Stimulated activated naive B cell treated with anti-CD40 and anti-IgM and Interleukin-4, amounts not matched to agents 10 μg/mL and 1 μg/mL and 100 μg/mL, for 72 hours (primary cell): ENCODE data around the gene AGPAT4.

Source experiments
- ATAC-seq, 2 donors: fragments of 150-1000 bp; cut with Tn5 transposase; replicated peaks; 2 replicates each; pipeline ENCODE4 v1.10.0; 2021; ENCODE audit warnings: moderate library complexity in 1 of 2
- DNase-seq: peaks from one replicate; pipeline ENCODE4 v3.0.0; 2021
- H3K27ac Mint-ChIP-seq: one replicate; pipeline ENCODE4 v1.8.0; 2022; ENCODE audit warnings: mild to moderate bottlenecking, mixed read lengths
- H3K27me3 Mint-ChIP-seq, 2 donors: one replicate each; pipeline ENCODE4 v1.8.0; 2022; ENCODE audit warnings: mixed read lengths in 2 of 2
- H3K36me3 Mint-ChIP-seq, 2 donors: one replicate each; pipeline ENCODE4 v1.8.0; 2022; ENCODE audit warnings: mixed read lengths in 2 of 2, mild to moderate bottlenecking in 1 of 2
- H3K4me1 Mint-ChIP-seq, 2 donors: one replicate each; pipeline ENCODE4 v1.8.0; 2022; ENCODE audit warnings: mixed read lengths in 2 of 2, mild to moderate bottlenecking in 1 of 2
- H3K4me3 Mint-ChIP-seq, 2 donors: one replicate each; pipeline ENCODE4 v1.8.0; 2022; ENCODE audit warnings: mild to moderate bottlenecking in 2 of 2, mixed read lengths in 2 of 2, moderate library complexity in 1 of 2
- H3K9me3 Mint-ChIP-seq, 2 donors: one replicate each; pipeline ENCODE4 v1.8.0; 2022; ENCODE audit warnings: mixed read lengths in 2 of 2, mild to moderate bottlenecking in 1 of 2

The AGPAT4 gene

DNA sequence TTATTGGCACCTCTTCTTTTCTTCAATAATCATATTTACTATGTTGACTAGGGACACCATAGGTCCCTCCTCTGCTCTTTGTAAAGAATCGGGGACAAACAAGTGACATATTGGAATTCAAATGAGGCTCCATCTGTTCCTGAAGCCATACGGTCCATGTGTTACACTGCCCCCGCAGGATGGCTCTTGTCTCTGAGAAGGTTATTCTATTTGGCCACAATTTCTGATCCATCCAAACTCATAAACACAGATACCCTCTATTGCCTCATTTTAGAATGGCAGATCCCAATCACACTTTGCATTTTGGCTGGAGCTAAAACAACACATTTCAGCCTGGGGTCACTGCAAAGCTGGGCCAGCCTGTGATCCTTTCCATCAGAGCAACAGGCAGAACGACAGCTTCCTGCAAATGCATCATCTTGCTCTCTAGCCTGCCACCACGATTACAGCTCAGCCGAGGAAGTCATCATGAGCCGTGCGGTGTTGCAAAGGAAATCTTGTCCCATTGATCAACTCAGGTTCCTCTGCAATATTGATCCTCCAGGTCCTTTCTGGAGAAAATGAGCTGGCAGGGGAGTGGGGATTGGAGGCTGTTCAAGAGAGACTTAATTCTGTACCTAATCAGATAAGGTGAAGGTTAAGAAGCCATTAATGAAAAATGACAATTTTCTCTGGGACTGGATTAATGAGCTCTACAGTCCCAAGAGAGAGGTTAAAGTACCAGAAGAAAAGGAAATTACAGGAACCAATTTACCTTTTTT lies 73.1 kb downstream of the AGPAT4 start:
- ATAC-seq (peak; percentile 33 to 48), DNase-seq (no peak)
- peaks cover 5 to 8% of the 10 kb centered on the region in 2 donors for H3K9me3 Mint-ChIP-seq
- H3K27ac Mint-ChIP-seq, result no peak overlapping the region
- H3K4me3 Mint-ChIP-seq, result peak overlapping the region in 1 of 2 donors; percentile 11
- peaks cover 7% of the 10 kb centered on the region in 2 donors for H3K36me3 Mint-ChIP-seq
- H3K27me3 Mint-ChIP-seq, result no peaks in the 10 kb centered on the region
- peaks cover 21 to 38% of the 10 kb centered on the region in 2 donors for H3K4me1 Mint-ChIP-seq

DNA sequence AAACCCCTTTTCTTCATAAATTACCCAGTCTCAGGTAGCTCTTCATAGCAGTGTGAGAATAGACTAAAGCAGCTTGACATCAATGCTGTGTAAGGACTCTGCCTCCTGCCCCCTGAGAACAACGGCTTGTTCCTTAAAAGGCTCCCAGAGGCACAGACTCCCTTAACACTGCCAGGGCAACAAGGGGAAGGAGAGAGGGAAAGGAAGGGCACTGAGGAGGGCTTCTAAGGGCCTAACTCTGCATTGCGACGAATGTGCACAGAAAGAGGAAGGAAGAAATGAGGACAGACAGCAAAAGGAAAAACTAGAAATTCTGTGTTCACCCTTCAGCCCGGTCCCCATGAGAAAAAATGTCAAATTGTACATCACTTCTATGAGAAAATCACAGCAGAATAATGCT lies 74.0 kb downstream of the AGPAT4 start:
- Mint-ChIP-seq H3K4me1 (peaks cover 21 to 38% of the 10 kb centered on the region in 2 donors), H3K36me3 (peaks cover 3 to 7% of the 10 kb centered on the region in 2 donors), H3K4me3 (no peak overlapping the region), H3K27me3 (no peaks in the 10 kb centered on the region), H3K27ac (peak overlapping the region; percentile 2), H3K9me3 (peaks cover 0 to 8% of the 10 kb centered on the region in 2 donors)
- no peak for DNase-seq
- ATAC-seq, result peak in 1 of 2 donors; percentile 18

DNA sequence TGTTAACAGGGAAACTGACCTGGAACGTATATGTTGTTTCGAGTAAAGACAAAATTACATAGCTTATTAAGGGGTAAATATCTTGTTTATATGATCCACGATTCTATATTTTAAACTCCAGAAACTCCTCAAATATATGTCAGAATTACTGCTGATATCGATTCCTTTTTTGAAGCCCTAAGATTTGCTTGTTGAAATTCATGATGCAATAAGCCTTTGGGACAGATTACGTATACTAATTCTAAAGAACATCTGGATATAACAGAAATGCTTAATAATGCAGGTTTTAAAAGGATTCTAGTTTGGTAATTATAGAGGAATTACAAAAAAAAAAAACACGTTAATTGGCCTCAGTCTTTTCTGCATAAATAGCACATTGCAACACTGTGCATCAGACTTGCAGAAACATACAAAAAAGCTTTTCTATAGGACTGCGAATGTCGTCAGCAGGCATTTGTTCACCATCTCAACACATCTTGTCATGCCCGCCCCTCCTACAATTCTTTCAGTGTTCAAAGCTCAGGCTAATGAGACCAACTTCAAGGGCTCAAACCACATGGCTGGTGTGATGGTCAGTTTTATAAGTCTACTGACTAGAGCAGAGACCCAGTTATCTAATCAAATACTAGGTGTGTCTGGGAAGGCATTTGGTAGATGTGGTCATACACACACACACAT lies 74.9 kb downstream of the AGPAT4 start:
- ATAC-seq, result no peak
- Mint-ChIP-seq H3K9me3 (peaks cover 4 to 11% of the 10 kb centered on the region in 2 donors), H3K36me3 (peaks cover 7 to 11% of the 10 kb centered on the region in 2 donors)

DNA sequence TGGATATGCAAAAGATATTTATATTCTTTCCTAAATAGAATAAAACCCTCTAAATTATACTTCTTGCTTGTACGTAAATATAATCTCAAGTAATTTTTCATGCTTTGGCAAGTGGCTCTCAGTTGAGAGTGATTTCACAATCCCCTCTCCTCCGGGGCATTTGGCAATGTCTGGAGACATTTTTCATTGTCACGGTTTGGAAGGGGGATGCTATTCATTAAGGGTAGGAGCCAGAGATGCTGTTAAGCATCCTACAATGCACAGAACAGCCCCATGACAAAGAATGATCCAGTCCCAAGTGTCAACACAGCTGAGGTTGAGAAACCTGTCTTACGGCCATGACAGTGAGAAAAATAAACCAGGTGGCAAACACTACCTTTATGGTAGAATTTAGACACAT lies 75.7 kb downstream of the AGPAT4 start:
- no peak overlapping the region for H3K27ac Mint-ChIP-seq
- H3K4me1 Mint-ChIP-seq, result peaks cover 21 to 38% of the 10 kb centered on the region in 2 donors
- H3K27me3 Mint-ChIP-seq, result no peaks in the 10 kb centered on the region
- DNase-seq (no peak), ATAC-seq (no peak)
- H3K9me3 Mint-ChIP-seq, result peaks cover 5 to 11% of the 10 kb centered on the region in 2 donors
- peaks cover 9 to 14% of the 10 kb centered on the region in 2 donors for H3K36me3 Mint-ChIP-seq
- no peak overlapping the region for H3K4me3 Mint-ChIP-seq

More for the DNA sequence above, 74.9 kb downstream of the AGPAT4 start:
- H3K27me3 Mint-ChIP-seq, result no peaks in the 10 kb centered on the region
- H3K4me1 Mint-ChIP-seq, result peaks cover 21 to 38% of the 10 kb centered on the region in 2 donors
- DNase-seq, result no peak
- H3K27ac Mint-ChIP-seq, result no peak overlapping the region
- no peak overlapping the region for H3K4me3 Mint-ChIP-seq

DNA sequence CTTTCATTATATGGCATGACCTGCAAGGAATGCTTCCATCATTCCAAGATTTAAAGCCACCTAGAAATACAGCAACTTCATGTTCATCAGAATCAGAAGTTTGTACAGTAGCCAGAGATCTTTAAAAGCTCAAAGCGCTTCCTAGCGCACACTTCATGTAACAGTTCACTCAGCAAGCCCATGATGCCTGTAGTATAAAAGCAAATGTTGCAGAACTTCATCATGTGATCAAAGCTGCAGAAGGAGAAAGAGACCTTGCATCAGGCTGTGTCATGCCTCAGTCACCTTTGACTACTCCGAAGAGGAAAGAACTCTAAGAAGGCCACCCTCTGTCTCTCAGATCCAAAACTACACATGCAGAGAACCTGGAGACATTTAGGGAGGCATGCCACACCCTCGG lies 78.5 kb downstream of the AGPAT4 start:
- no peak for DNase-seq
- Mint-ChIP-seq H3K9me3 (peaks cover 16 to 19% of the 10 kb centered on the region in 2 donors), H3K36me3 (peaks cover 14 to 27% of the 10 kb centered on the region in 2 donors), H3K4me1 (peaks cover 6 to 17% of the 10 kb centered on the region in 2 donors), H3K4me3 (no peak overlapping the region), H3K27ac (no peak overlapping the region), H3K27me3 (no peaks in the 10 kb centered on the region)
- ATAC-seq, result no peak

DNA sequence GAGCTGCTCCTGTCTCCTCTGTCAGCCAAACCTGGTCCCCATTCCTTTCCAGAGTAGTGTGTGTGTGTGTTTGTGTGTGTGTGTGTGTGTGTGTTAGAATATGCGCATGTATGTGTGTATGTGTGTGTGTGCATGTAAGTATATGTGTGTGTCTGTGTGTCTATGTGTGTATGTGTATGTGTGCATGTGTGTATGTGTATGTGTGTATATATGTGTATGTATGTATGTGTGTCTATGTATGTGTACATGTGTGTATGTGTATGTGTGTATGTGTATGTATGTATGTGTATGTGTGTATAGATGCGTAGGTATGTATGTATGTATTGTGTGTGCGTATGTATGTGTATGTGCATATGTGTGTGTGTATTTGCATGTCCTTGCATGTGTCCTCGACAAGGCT lies 79.5 kb downstream of the AGPAT4 start:
- no peak overlapping the region for H3K4me3 Mint-ChIP-seq
- peaks cover 11 to 19% of the 10 kb centered on the region in 2 donors for H3K9me3 Mint-ChIP-seq
- H3K27ac Mint-ChIP-seq, result no peak overlapping the region
- H3K4me1 Mint-ChIP-seq, result peaks cover under 1 to 7% of the 10 kb centered on the region in 2 donors
- no peak for DNase-seq
- no peaks in the 10 kb centered on the region for H3K27me3 Mint-ChIP-seq
- ATAC-seq, result no peak
- H3K36me3 Mint-ChIP-seq, result peaks cover 14 to 22% of the 10 kb centered on the region in 2 donors

DNA sequence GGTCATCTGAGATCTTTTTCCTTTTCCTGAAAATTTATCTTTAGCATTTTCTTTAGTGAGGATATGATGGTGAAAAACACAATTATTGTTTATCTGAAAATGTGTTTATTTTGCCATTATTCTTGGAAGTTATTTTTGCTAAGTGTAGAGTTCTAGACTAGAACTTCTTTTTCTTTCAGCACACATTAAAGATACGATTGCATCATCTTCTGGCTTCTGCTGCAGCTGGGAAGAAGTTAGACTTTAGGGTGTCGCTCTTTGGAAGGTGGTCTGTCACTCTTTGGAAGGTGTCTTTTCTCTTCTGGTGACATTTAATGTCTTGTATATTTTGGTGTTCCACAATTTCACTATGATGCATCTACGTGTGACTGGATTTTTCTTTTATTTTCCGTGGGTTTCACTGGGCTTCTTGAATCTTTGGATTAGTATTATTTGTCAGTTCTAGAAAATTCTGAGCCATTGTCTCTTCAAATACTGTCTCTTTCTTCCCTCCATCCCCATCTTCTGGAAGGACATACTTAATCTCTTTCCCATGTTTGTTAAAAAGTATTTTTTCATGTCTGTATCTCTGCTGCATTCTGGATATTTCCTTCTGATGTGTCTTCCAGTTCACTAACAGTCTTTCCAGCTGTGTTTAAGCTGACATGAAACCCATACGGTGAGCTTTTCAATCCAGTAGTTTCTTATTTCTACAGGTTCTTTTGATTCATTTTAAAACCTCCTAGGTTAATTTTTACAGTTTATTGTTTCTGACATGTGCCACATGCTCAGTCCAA lies 81.0 kb downstream of the AGPAT4 start:
- Mint-ChIP-seq H3K4me3 (no peak overlapping the region), H3K27ac (no peak overlapping the region), H3K36me3 (peaks cover 14 to 24% of the 10 kb centered on the region in 2 donors)

DNA sequence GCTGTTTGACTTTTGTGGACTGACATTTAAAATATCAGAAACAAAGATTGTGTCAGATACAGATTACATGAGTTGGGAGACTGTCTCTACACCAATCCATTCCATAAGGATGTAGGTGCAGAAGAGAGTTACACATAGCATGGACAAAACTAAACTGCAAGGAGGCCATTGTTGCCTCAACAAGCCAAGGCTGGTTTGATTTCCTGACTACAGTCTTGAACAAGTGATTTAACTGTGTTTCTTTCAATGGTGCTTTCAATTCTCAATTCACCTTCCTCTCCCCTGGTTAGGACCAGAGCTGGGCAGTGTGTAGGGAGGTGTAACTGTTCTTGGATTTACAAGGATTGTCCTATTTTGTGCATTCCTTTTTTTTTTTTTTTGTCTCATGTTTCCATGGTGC lies 82.2 kb downstream of the AGPAT4 start:
- H3K36me3 Mint-ChIP-seq, result peaks cover 14 to 30% of the 10 kb centered on the region in 2 donors
- DNase-seq (no peak), ATAC-seq (no peak)
- peaks cover 11 to 19% of the 10 kb centered on the region in 2 donors for H3K9me3 Mint-ChIP-seq
- no peak overlapping the region for H3K4me3 Mint-ChIP-seq
- H3K27ac Mint-ChIP-seq, result no peak overlapping the region
- H3K4me1 Mint-ChIP-seq, result peaks cover 0 to 4% of the 10 kb centered on the region in 2 donors
- no peaks in the 10 kb centered on the region for H3K27me3 Mint-ChIP-seq

More for the DNA sequence above, 81.0 kb downstream of the AGPAT4 start:
- Mint-ChIP-seq H3K9me3 (peaks cover 11 to 19% of the 10 kb centered on the region in 2 donors), H3K4me1 (peaks cover 0 to 5% of the 10 kb centered on the region in 2 donors), H3K27me3 (no peaks in the 10 kb centered on the region)
- DNase-seq (no peak), ATAC-seq (no peak)

DNA sequence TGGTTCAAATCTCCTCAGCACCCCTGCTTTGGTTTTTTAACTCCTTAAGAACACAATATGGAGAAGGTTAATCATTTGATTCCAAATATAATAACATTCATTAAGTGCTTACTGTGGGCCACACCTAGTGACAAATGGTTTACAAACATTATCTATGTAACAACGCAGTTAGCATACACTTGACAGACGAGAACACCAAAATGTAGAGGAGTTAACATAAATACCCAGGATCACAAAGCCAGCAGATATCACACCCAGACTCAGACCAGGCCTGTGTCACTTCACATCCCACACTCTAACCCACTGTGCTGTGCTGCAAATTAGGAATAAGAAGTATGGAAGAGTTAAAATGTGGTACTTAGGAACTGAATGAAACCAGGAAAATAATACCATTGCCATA lies 82.9 kb downstream of the AGPAT4 start:
- Mint-ChIP-seq H3K36me3 (peaks cover 14 to 35% of the 10 kb centered on the region in 2 donors), H3K4me1 (peaks cover 0 to 10% of the 10 kb centered on the region in 2 donors), H3K4me3 (no peak overlapping the region), H3K27ac (no peak overlapping the region), H3K27me3 (peaks cover 0 to 5% of the 10 kb centered on the region in 2 donors), H3K9me3 (peaks cover 11 to 19% of the 10 kb centered on the region in 2 donors)
- DNase-seq (no peak), ATAC-seq (no peak)

DNA sequence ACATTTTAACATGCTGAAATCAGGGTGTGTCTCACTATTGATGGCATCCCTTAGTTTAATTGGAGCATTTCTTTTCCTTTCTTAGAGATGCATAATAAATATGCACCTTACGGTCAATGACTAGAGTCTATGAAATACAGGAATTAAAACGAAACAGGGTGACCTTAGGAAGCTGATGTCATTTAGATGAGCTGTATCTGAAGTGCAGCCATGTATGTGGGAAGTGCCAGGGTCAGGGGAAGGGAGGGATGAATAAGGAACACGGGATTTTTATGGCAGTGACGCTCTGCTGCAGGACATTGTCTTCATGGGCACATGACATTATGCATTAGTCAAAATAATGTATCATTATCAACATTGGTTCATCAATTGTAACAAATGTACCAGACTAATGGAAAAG lies 84.0 kb downstream of the AGPAT4 start:
- DNase-seq (no peak), ATAC-seq (no peak)
- no peak overlapping the region for H3K4me3 Mint-ChIP-seq
- peaks cover 14 to 35% of the 10 kb centered on the region in 2 donors for H3K36me3 Mint-ChIP-seq
- H3K4me1 Mint-ChIP-seq, result peaks cover 0 to 10% of the 10 kb centered on the region in 2 donors
- H3K9me3 Mint-ChIP-seq, result peaks cover 11 to 19% of the 10 kb centered on the region in 2 donors
- no peak overlapping the region for H3K27ac Mint-ChIP-seq
- peaks cover 0 to 5% of the 10 kb centered on the region in 2 donors for H3K27me3 Mint-ChIP-seq

DNA sequence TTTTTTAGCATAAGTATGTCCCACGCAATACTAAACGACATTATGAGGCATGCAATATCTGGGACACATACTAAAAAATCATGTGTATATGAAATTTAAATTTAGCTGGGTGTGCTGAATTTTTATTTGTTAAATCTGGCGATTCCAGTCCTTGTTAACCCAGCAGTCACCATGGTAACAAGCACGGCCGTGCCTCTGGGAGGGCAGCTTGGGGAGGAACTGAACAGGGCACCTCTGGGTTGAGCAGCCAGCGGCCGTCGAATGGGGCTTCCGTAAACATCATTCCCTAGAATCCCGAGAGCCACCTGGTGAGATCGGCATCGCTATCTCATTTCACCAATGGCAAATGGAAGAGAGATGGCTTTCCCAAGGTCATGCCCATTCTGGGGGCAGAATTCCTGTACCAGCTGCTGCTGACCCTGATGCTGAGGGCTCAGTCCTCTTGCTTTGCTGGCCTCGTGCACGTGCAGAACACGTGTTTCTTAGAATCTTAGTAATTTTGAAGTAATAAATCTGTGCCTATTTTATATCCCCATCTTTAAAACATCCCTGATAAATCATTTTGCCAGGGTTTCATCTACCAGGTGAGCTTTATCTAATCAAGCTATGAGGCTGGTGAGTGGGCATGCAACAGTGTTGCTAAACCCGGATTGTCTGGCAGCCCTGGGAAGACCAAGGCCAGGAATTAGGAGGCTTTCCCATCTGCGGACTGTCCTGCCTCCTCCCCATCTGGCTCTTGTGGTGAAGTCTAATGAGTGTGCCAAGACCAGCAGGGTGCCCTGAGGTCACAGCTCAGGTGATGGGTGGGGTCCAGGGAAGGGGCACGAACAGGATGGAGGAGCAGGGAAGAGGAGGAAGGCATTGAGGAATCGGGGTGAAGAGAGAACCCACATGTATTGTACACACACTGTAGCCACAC lies 85.1 kb downstream of the AGPAT4 start:
- Mint-ChIP-seq H3K27me3 (peaks cover 0 to 5% of the 10 kb centered on the region in 2 donors), H3K36me3 (peaks cover 13 to 31% of the 10 kb centered on the region in 2 donors), H3K27ac (no peak overlapping the region), H3K4me1 (peaks cover 0 to 10% of the 10 kb centered on the region in 2 donors), H3K4me3 (no peak overlapping the region), H3K9me3 (peaks cover 8 to 14% of the 10 kb centered on the region in 2 donors)
- ATAC-seq (no peak), DNase-seq (no peak)

DNA sequence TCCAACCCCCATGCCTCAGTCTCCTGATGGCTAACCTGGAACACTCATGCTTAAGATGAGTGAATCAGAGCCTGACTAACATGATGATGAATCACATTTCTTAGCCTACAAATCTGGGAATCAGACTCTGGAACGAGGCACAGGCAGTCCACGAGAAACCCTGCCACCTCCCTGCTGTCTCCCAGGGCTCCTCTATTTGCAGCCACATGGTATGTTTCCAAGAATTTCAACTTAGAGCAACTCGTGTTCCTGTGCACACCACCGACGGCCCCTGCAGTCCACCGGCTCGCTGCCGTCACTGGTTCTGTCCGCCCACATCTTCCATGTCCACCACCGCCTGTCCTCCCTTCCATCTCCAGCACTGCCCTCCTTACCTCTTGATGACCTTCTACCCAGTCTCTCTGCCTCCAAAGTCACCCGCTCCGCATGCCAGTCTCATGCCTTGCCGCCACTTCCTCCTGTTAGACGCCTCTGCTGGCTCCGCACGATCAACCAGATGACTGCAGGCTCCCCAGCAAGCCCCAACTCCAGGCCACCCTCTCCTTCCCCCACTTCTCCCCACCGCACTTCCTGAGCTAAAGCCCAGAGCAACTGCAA lies 87.6 kb downstream of the AGPAT4 start:
- ATAC-seq (peak in 1 of 2 donors; percentile 76), DNase-seq (no peak)
- Mint-ChIP-seq H3K4me3 (no peak overlapping the region), H3K27ac (no peak overlapping the region), H3K4me1 (peaks cover 0 to 10% of the 10 kb centered on the region in 2 donors), H3K36me3 (peaks cover 3 to 19% of the 10 kb centered on the region in 2 donors), H3K9me3 (peaks cover 0 to 5% of the 10 kb centered on the region in 2 donors), H3K27me3 (peaks cover 0 to 5% of the 10 kb centered on the region in 2 donors)

DNA sequence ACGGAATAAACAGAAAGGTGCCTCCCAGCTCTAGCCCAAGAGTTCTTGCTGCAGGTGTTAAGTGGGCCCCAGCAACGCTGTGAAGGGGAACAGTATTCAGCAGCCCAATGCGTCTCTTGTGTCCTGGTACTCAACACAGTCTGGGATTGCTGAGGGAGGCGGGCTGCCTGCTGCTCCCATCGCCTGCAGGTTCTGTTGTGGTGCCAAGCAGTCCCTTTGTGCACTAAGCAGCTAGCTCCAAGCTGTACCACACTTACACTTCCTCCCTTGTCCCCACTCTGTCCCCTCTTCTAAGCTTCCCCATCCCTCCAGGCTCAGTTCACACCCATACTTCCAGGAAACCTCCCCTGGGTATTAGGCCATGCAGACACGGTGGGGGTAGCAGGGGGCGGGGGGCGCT lies 92.7 kb downstream of the AGPAT4 start:
- Mint-ChIP-seq H3K36me3 (peaks cover 13 to 24% of the 10 kb centered on the region in 2 donors), H3K4me3 (no peak overlapping the region)
- ATAC-seq, result no peak

More for the DNA sequence above, 92.7 kb downstream of the AGPAT4 start:
- Mint-ChIP-seq H3K4me1 (peaks cover 0 to under 1% of the 10 kb centered on the region in 2 donors), H3K27ac (no peak overlapping the region), H3K9me3 (peaks cover 4 to 7% of the 10 kb centered on the region in 2 donors), H3K27me3 (peaks cover 1 to 5% of the 10 kb centered on the region in 2 donors)
- DNase-seq, result no peak
